Heart left ventricle (tissue), 16 donors: ENCODE measurements around the gene CCDC92B. TPM values are rescaled to one million over a fixed set of nuclear protein-coding genes. Genes with fewer than 3 reads are reported as not detected.
"Not testable (repeated sequence)": the region's sequence is repeated elsewhere in the genome, so short reads cannot be mapped to it uniquely, and the experiment has no call there.

Experiments used
- ATAC-seq, 4 donors: fragments of 200-7000 bp; cut with Tn5 transposase; one replicate each; pipeline ENCODE4 v1.9.1; 2020 to 2022; ENCODE audit warnings: moderate library complexity in 4 of 4, mild to moderate bottlenecking in 3 of 4, moderate number of reproducible peaks in 1 of 4
- DNase-seq, 5 donors: peaks; one replicate each; pipeline ENCODE4 v3.0.0-alpha.2; 2020
- H3K27ac ChIP-seq, 12 donors: fragments of 200-600 bp; sonication (generic) in 4 of 12; one replicate each; pipeline versions ENCODE4 v1.5.0 to v1.8.0; 2016 to 2022; ENCODE audit warnings: mild to moderate bottlenecking in 2 of 12
- H3K27me3 ChIP-seq, 9 donors: fragments of 200-600 bp; sonication (generic) in 2 of 9; one replicate each; pipeline versions ENCODE4 v1.5.1 to v1.8.0; 2016 to 2022; ENCODE audit warnings: mild to moderate bottlenecking in 3 of 9
- H3K36me3 ChIP-seq, 9 donors: fragments of 200-600 bp; sonication (generic) in 2 of 9; one replicate each; pipeline versions ENCODE4 v1.5.0 to v1.8.0; 2018 to 2022; ENCODE audit warnings: mild to moderate bottlenecking in 2 of 9
- H3K4me1 ChIP-seq, 12 donors: fragments of 200-600 bp; sonication (generic) in 4 of 12; one replicate each; pipeline versions ENCODE4 v1.5.0 to v1.8.0; 2016 to 2022; ENCODE audit warnings: mild to moderate bottlenecking in 3 of 12
- H3K4me3 ChIP-seq, 12 donors: fragments of 200-600 bp; sonication (generic) in 4 of 12; one replicate each; pipeline versions ENCODE4 v1.5.0 to v1.8.0; 2017 to 2022; ENCODE audit warnings: mild to moderate bottlenecking in 9 of 12, moderate library complexity in 4 of 12
- H3K9me3 ChIP-seq, 12 donors: fragments of 200-600 bp; sonication (generic) in 4 of 12; one replicate each; pipeline versions ENCODE4 v1.5.0 to v1.8.0; 2016 to 2022; ENCODE audit warnings: mild to moderate bottlenecking in 1 of 12
- CTCF ChIP-seq, 12 donors: fragments of 200-600 bp; sonication (generic) in 4 of 12; IDR thresholded peaks; one replicate each; pipeline versions ENCODE4 v1.5.0 to v1.8.0; 2018 to 2022; ENCODE audit warnings: antibody characterized with exemption in 12 of 12, mild to moderate bottlenecking in 5 of 12
- POLR2A ChIP-seq, 2 donors: fragments of 450-650 bp; IDR thresholded peaks; one replicate each; pipeline ENCODE4 v1.6.1; 2017; ENCODE audit warnings: antibody characterized with exemption in 2 of 2, mild to moderate bottlenecking in 2 of 2, moderate library complexity in 2 of 2
- WGBS, 4 donors: extraction: QIAGEN DNeasy Blood & Tissue Kit in 2 of 4; methylation state at CpG; one replicate each; pipeline versions ENCODE4 v1.1.5 to v1.1.7; 2013 to 2018; 5-methylcytosine and 5-hydroxymethylcytosine counted together
- intact Hi-C, 10 donors: fragments of 100-400 bp; cut with DNase I; formaldehyde crosslinking; loops; one replicate each; pipeline versions ENCODE4 v1.11.1 to v1.14.2; 2022
- polyA plus RNA-seq, 2 donors: library from polyadenylated mRNA; stranded (reverse); fragments of 200-250 nt; gene quantifications; one replicate each; pipeline ENCODE4 v1.2.3, GENCODE V29; 2013
- total RNA-seq, 9 donors: library from RNA; depleted of rRNA in 2 of 9; stranded (reverse); fragments of >200 nt in 2 of 9; fragmentation: NEBNext Ultra II Directional in 3 of 9; extraction: Animal tissue kit (Norgen Biotek cat#: 25700) in 3 of 9; gene quantifications; one replicate each; pipeline versions ENCODE4 v1.1.0 to v1.2.4, GENCODE V29; 2016 to 2023
- donor health status: ischemic (EF 13 %, LVEDD 7.1; RV severe dilation, severe dysfunction).
- donor health status: healthy with polysubstance abuse.
- donor health status: DM: no; HTN: yes; CAD: no.
- donor health status: DM: no; HTN: no; CAD: no.
- donor health status: ischemic (EF 25% LVEDD 6.9; RV normal size, moderate dysfunction).
- donor health status: ischemic (EF 25% LVEDD 5.7; RV mildly dilated, moderate dysfunction).
- donor health status: healthy.
- donor health status: DM: yes; HTN: yes; CAD: no.
- donor health status: ischemic (EF 35%, LVEDD 5.7; RV mildly dilated, moderate dysfunction).
- donor health status: nonischemic (EF 11% LVEDD 7.7; RV severe dilation, severe dysfunction).
- donor health status: DM: yes; HTN: yes; CAD: no.
- donor health status: PGD.
- donor health status: ischemic (EF 29% LVEDD 5.4; RV normal size, mild dysfunction).
- donor health status: nonischemic (EF 23%, LVEDD 6.1; RV moderate dilation, normal function).

The CCDC92B gene
- total and polyA plus RNA-seq, 11 donors = 0.03 to 0.44 (median 0.18) TPM; not detected in 3

GRCh38 chr17:2782055-2782454, 32.6 kb upstream of the CCDC92B start:
- intact Hi-C loops = no loop called here
- H3K36me3 ChIP-seq = no peaks in the 10 kb centered on the region
- ATAC-seq (no peak), DNase-seq (no peak)
- TF ChIP-seq POLR2A (IDR thresholded peaks at IDR 0.05) (no peak), CTCF (IDR thresholded peaks at IDR 0.05) (no peak)
- 37 to 53% (median 48%) methylated on average over 6 of the region's 6 CpGs for WGBS, 4 donors
- H3K9me3 ChIP-seq = peaks cover 0 to 4% (median 0%) of the 10 kb centered on the region in 12 donors
- no peak overlapping the region for H3K27ac ChIP-seq
- H3K4me1 ChIP-seq = peaks cover 0 to 9% (median 0%) of the 10 kb centered on the region in 12 donors
- H3K27me3 ChIP-seq = peaks cover 6 to 19% (median 7%) of the 10 kb centered on the region in 9 donors
- H3K4me3 ChIP-seq = no peak overlapping the region

GRCh38 chr17:2781598-2781997, 32.1 kb upstream of the CCDC92B start:
- H3K27ac ChIP-seq, DNase-seq, ATAC-seq, intact Hi-C loops, H3K36me3 ChIP-seq, H3K9me3 ChIP-seq, H3K4me3 ChIP-seq: not testable (repeated sequence)
- Histone ChIP-seq H3K27me3 (peaks cover 9 to 22% (median 11%) of the 10 kb centered on the region in 9 donors), H3K4me1 (peaks cover 0 to 13% (median 2%) of the 10 kb centered on the region in 12 donors)
- 79 to 90% (median 87%) methylated on average over 14 to 15 of the region's 15 CpGs for WGBS, 4 donors

- peaks cover 0 to 4% (median 0%) of the 10 kb centered on the region in 12 donors for H3K9me3 ChIP-seq
These were observed 31.5 kb upstream of the CCDC92B start for GRCh38 chr17:2780931-2781454.

GRCh38 chr17:2780256-2780655, 30.8 kb upstream of the CCDC92B start:
- H3K4me1 ChIP-seq = peaks cover 0 to 15% (median 0%) of the 10 kb centered on the region in 12 donors
- no peak overlapping the region for H3K4me3 ChIP-seq
- peaks cover 16 to 34% (median 23%) of the 10 kb centered on the region in 9 donors for H3K27me3 ChIP-seq
- WGBS, 4 donors = 82 to 89% (median 89%) methylated on average over 10 to 12 of the region's 12 CpGs
- H3K9me3 ChIP-seq = peaks cover 0 to 4% (median 0%) of the 10 kb centered on the region in 12 donors
- DNase-seq (no peak), ATAC-seq (no peak)
- TF ChIP-seq POLR2A (IDR thresholded peaks at IDR 0.05) (no peak), CTCF (IDR thresholded peaks at IDR 0.05) (no peak)
- H3K27ac ChIP-seq = no peak overlapping the region
- intact Hi-C loops = no loop called here
- H3K36me3 ChIP-seq = no peaks in the 10 kb centered on the region

More at GRCh38 chr17:2780931-2781454, 31.5 kb upstream of the CCDC92B start:
- H3K4me3 ChIP-seq = no peak overlapping the region
- no peaks in the 10 kb centered on the region for H3K36me3 ChIP-seq
- peaks cover 9 to 26% (median 15%) of the 10 kb centered on the region in 9 donors for H3K27me3 ChIP-seq
- peaks cover 0 to 13% (median 0%) of the 10 kb centered on the region in 12 donors for H3K4me1 ChIP-seq
- no peak overlapping the region for H3K27ac ChIP-seq
- TF ChIP-seq CTCF (IDR thresholded peaks at IDR 0.05) = no peak
- no peak for TF ChIP-seq POLR2A (IDR thresholded peaks at IDR 0.05)
- intact Hi-C loops = no loop called here
- ATAC-seq (no peak), DNase-seq (no peak)
- 80 to 92% (median 87%) methylated on average over 9 of the region's 9 CpGs for WGBS, 4 donors

GRCh38 chr17:2779545-2779944, 30.1 kb upstream of the CCDC92B start:
- DNase-seq = no peak
- no peak for ATAC-seq
- H3K9me3 ChIP-seq = peaks cover 0 to 4% (median 0%) of the 10 kb centered on the region in 12 donors
- H3K27me3 ChIP-seq = peaks cover 18 to 41% (median 26%) of the 10 kb centered on the region in 9 donors
- TF ChIP-seq POLR2A (IDR thresholded peaks at IDR 0.05) (no peak), CTCF (IDR thresholded peaks at IDR 0.05) (no peak)
- H3K36me3 ChIP-seq = no peaks in the 10 kb centered on the region
- intact Hi-C loops = no loop called here
- H3K4me1 ChIP-seq = peaks cover 0 to 15% (median 0%) of the 10 kb centered on the region in 12 donors
- no peak overlapping the region for H3K4me3 ChIP-seq
- WGBS, 4 donors = 76 to 82% (median 77%) methylated on average over 7 of the region's 7 CpGs
- no peak overlapping the region for H3K27ac ChIP-seq
